PC-9 (cell line): ENCODE results near the gene FOXA2. TPM values are rescaled to one million over a fixed set of nuclear protein-coding genes. Genes with fewer than 3 reads are reported as not detected.

ENCODE experiments used
- BruUV-seq: library from RNA; stranded (reverse); fragments of 400-500 nt; replicated peaks from 2 replicates; lab custom pipeline; 2021; lab: Mats Ljungman, UMichigan
- CTCF ChIA-PET: fragments of 300-600 bp; sonication (Branson Sonifier 250); formaldehyde crosslinking; loops from one replicate; lab custom pipeline; 2022; ENCODE audit warnings: antibody characterized with exemption; lab: Charles Lee
- POLR2A ChIA-PET: fragments of 300-600 bp; sonication (Branson Sonifier 250); formaldehyde crosslinking; loops from one replicate; lab custom pipeline; 2022; ENCODE audit warnings: antibody characterized with exemption; ENCODE audit not compliant: unreplicated experiment; lab: Charles Lee
- DNase-seq, 2 experiments: peaks; one replicate each; pipeline versions ENCODE4 v3.0.0 to v3.0.0-alpha.2; 2015 to 2022; ENCODE audit warnings: mixed read lengths in 1 of 2
- H2AFZ ChIP-seq: fragments of 200-600 bp; sonication (generic); 2 replicates; pipeline ENCODE4 v1.8.1; 2017; ENCODE audit warnings: antibody characterized with exemption
- H3F3A ChIP-seq: fragments of 200-600 bp; sonication (generic); 2 replicates; pipeline ENCODE4 v1.8.1; 2017; ENCODE audit warnings: antibody characterized with exemption, mild to moderate bottlenecking, low read depth; ENCODE audit not compliant: insufficient read depth
- H3K27ac ChIP-seq: fragments of 200-600 bp; sonication (generic); 2 replicates; pipeline ENCODE4 v1.6.1; 2016; ENCODE audit warnings: mixed run types
- H3K27me3 ChIP-seq: fragments of 200-600 bp; sonication (generic); 2 replicates; pipeline ENCODE4 v1.6.1; 2016; ENCODE audit warnings: low read depth, mixed run types; ENCODE audit not compliant: insufficient read depth
- H3K36me3 ChIP-seq: fragments of 200-600 bp; sonication (generic); 2 replicates; pipeline ENCODE4 v1.6.1; 2016; ENCODE audit warnings: low read depth, mixed run types
- H3K4me1 ChIP-seq: fragments of 200-600 bp; sonication (generic); replicated peaks from 2 replicates; pipeline ENCODE4 v1.6.1; 2016; ENCODE audit warnings: mixed run types; ENCODE audit not compliant: insufficient read depth
- H3K4me2 ChIP-seq: fragments of 200-600 bp; sonication (generic); 2 replicates; pipeline ENCODE4 v1.6.1; 2017; ENCODE audit warnings: mixed run types
- H3K4me3 ChIP-seq: fragments of 200-600 bp; sonication (generic); 2 replicates; pipeline ENCODE4 v1.6.1; 2016; ENCODE audit warnings: mixed run types
- H3K79me2 ChIP-seq: fragments of 200-600 bp; sonication (generic); 2 replicates; pipeline ENCODE4 v1.6.1; 2017; ENCODE audit warnings: low read depth, mixed run types
- H3K9me2 ChIP-seq: fragments of 200-600 bp; sonication (generic); 2 replicates; pipeline ENCODE4 v1.8.1; 2017; ENCODE audit warnings: mild to moderate bottlenecking; ENCODE audit not compliant: insufficient read depth
- H3K9me3 ChIP-seq: fragments of 200-600 bp; sonication (generic); 2 replicates; pipeline ENCODE4 v1.8.1; 2016; ENCODE audit warnings: low read depth; ENCODE audit not compliant: insufficient read depth
- H4K20me1 ChIP-seq: fragments of 200-600 bp; sonication (generic); 2 replicates; pipeline ENCODE4 v1.8.1; 2017; ENCODE audit not compliant: insufficient read depth
- CTCF ChIP-seq: fragments of 200-600 bp; sonication (generic); conservative IDR thresholded peaks from 2 replicates; pipeline ENCODE4 v1.6.1; 2017; ENCODE audit warnings: mixed run types, antibody characterized with exemption, mild to moderate bottlenecking, moderate library complexity
- EZH2 ChIP-seq: fragments of 200-600 bp; sonication (generic); IDR thresholded peaks from 2 replicates; pipeline ENCODE4 v1.8.0; 2017; ENCODE audit warnings: antibody characterized with exemption, low read depth
- intact Hi-C: fragments of 100-400 bp; cut with micrococcal nuclease; formaldehyde crosslinking; loops from one replicate; pipeline ENCODE4 v1.10.0; 2022; ENCODE audit not compliant: unreplicated experiment
- total RNA-seq: library from RNA; stranded (reverse); gene quantifications from 2 replicates; pipeline ENCODE4 v1.2.3, GENCODE V29; 2021

FOXA2 gene
- total RNA-seq, 1 experiment from 2014 or later = not detected

GRCh38 chr20:22575087-22575721 is 9.2 kb downstream of the FOXA2 start:
- Histone ChIP-seq H2AFZ (no peak overlapping the region), H3K27me3 (no peaks in the 10 kb centered on the region), H3K9me2 (no peaks in the 10 kb centered on the region), H3K4me3 (no peak overlapping the region), H3K79me2 (no peaks in the 10 kb centered on the region), H3F3A (no peaks in the 10 kb centered on the region), H4K20me1 (no peaks in the 10 kb centered on the region), H3K9me3 (no peaks in the 10 kb centered on the region), H3K4me2 (no peak overlapping the region), H3K4me1 (peaks cover 2% of the 10 kb centered on the region; the same call in 1 of the 2 replicates), H3K36me3 (no peaks in the 10 kb centered on the region), H3K27ac (no peak overlapping the region)
- no peak for DNase-seq
- intact Hi-C loops = no loop called here
- no TSS peak for BruUV-seq
- CTCF ChIA-PET = interaction anchor here (0.5 kb wide), 1 partner anchor 48 kb away, joined by 7 read pairs; no protein-coding TSS in a partner anchor
- TF ChIP-seq EZH2 (no peak), CTCF (no peak)
- POLR2A ChIA-PET = no interaction called here

GRCh38 chr20:22574545-22575086 is 9.8 kb downstream of the FOXA2 start:
- H2AFZ ChIP-seq = no peak overlapping the region
- peaks cover 6% of the 10 kb centered on the region; the same call in 1 of the 2 replicates for H3K4me1 ChIP-seq
- TF ChIP-seq EZH2 (no peak), CTCF (no peak)
- no peaks in the 10 kb centered on the region for H3K36me3 ChIP-seq
- H3K27me3 ChIP-seq = no peaks in the 10 kb centered on the region
- no peaks in the 10 kb centered on the region for H4K20me1 ChIP-seq
- H3K79me2 ChIP-seq = no peaks in the 10 kb centered on the region
- no peak overlapping the region for H3K27ac ChIP-seq
- H3K4me2 ChIP-seq = no peak overlapping the region
- intact Hi-C loops = no loop called here
- no TSS peak for BruUV-seq
- H3K4me3 ChIP-seq = no peak overlapping the region
- no peaks in the 10 kb centered on the region for H3K9me3 ChIP-seq
- ChIA-PET CTCF (interaction anchor here (0.5 kb wide), 1 partner anchor 47 kb away, joined by 7 read pairs; no protein-coding TSS in a partner anchor), POLR2A (no interaction called here)
- H3K9me2 ChIP-seq = no peaks in the 10 kb centered on the region
- no peaks in the 10 kb centered on the region for H3F3A ChIP-seq
- no peak for DNase-seq

- H3K4me3 ChIP-seq = no peak overlapping the region
- H3K27ac ChIP-seq = no peak overlapping the region
- H3K27me3 ChIP-seq = peaks cover 7% of the 10 kb centered on the region
- no peaks in the 10 kb centered on the region for H3K9me2 ChIP-seq
- H3K4me1 ChIP-seq = peaks cover 6% of the 10 kb centered on the region; the same call in 1 of the 2 replicates
- no peaks in the 10 kb centered on the region for H3K9me3 ChIP-seq
- TF ChIP-seq EZH2 (no peak), CTCF (no peak)
- ChIA-PET CTCF (no interaction called here), POLR2A (no interaction called here)
- BruUV-seq = no TSS peak
- H3F3A ChIP-seq = no peaks in the 10 kb centered on the region
- no peak overlapping the region for H3K4me2 ChIP-seq
- H4K20me1 ChIP-seq = no peaks in the 10 kb centered on the region
- no peak overlapping the region for H2AFZ ChIP-seq
- no peaks in the 10 kb centered on the region for H3K36me3 ChIP-seq
- no peak for DNase-seq
- H3K79me2 ChIP-seq = no peaks in the 10 kb centered on the region
- intact Hi-C loops = no loop called here
Measured at GRCh38 chr20:22572491-22572890, 11.9 kb downstream of the FOXA2 start.
